H1 (cell line): ENCODE measurements around the gene NDST3. TPM values are rescaled to one million over a fixed set of nuclear protein-coding genes. Genes with fewer than 3 reads are reported as not detected.

Source experiments
- CTCF ChIA-PET: fragments of 300-600 bp; sonication (Branson Sonifier 250); formaldehyde crosslinking; loops from one replicate; lab custom pipeline; 2021; ENCODE audit not compliant: partially characterized antibody; lab: Charles Lee
- POLR2A ChIA-PET: fragments of 300-600 bp; sonication (Branson Sonifier 250); formaldehyde crosslinking; loops from one replicate; lab custom pipeline; 2021; ENCODE audit warnings: inconsistent platforms; ENCODE audit not compliant: partially characterized antibody; lab: Charles Lee
- DNase-seq, 2 experiments: peaks; one replicate each; pipeline versions ENCODE4 v3.0.0 to v3.0.0-alpha.2; 2010 to 2022; ENCODE audit warnings: low spot score in 2 of 2, low read depth in 1 of 2, mixed read lengths in 1 of 2
- FAIRE-seq: peaks from 2 replicates; lab custom pipeline; 2011; peaks lifted over from hg19 to GRCh38; lab: Jason Lieb, UNC
- H2AFZ ChIP-seq: 2 replicates; pipeline ENCODE4 v1.8.1; 2012; ENCODE audit warnings: low read length, inconsistent platforms
- H2AK5ac ChIP-seq: 2 replicates; pipeline ENCODE4 v1.6.1; 2013; ENCODE audit warnings: low read depth, low read length
- H2BK120ac ChIP-seq: replicated peaks from 2 replicates; pipeline ENCODE3; 2013; ENCODE audit warnings: low read depth, low read length, inconsistent platforms
- H2BK12ac ChIP-seq: 2 replicates; pipeline ENCODE4 v1.6.1; 2013; ENCODE audit warnings: low read depth, low read length
- H2BK15ac ChIP-seq: 2 replicates; pipeline ENCODE4 v1.6.1; 2013; ENCODE audit warnings: low read length
- H2BK20ac ChIP-seq: 2 replicates; pipeline ENCODE4 v1.6.1; 2013; ENCODE audit warnings: low read length
- H2BK5ac ChIP-seq: 2 replicates; pipeline ENCODE4 v1.6.1; 2013; ENCODE audit warnings: low read depth, low read length
- H3K14ac ChIP-seq: 2 replicates; pipeline ENCODE4 v1.6.1; 2013; ENCODE audit warnings: inconsistent platforms; ENCODE audit not compliant: insufficient read length
- H3K18ac ChIP-seq: 2 replicates; pipeline ENCODE4 v1.6.1; 2013; ENCODE audit warnings: low read length; ENCODE audit errors: extremely low read depth
- H3K23ac ChIP-seq: 2 replicates; pipeline ENCODE4 v1.6.1; 2013; ENCODE audit warnings: inconsistent platforms; ENCODE audit not compliant: insufficient read length
- H3K23me2 ChIP-seq: 2 replicates; pipeline ENCODE4 v1.6.1; 2013; ENCODE audit warnings: low read depth, low read length
- H3K27ac ChIP-seq: 2 replicates; pipeline ENCODE4 v1.6.1; 2011; ENCODE audit warnings: low read depth, low read length, inconsistent platforms
- H3K27me3 ChIP-seq, 4 experiments: replicated peaks in 1 of 4; 1 replicate in 1 of 4; 2 replicates in 3 of 4; pipeline versions ENCODE4 v1.6.1 to v1.8.1; 2011 to 2013; ENCODE audit warnings: low read length in 3 of 4, mild to moderate bottlenecking in 3 of 4, inconsistent platforms in 2 of 4, mixed read lengths in 2 of 4, moderate library complexity in 1 of 4; ENCODE audit not compliant: control insufficient read depth in 3 of 4, insufficient read depth in 3 of 4; ENCODE audit errors: extremely low read depth in 1 of 4
- H3K36me3 ChIP-seq, 4 experiments: 2 replicates each; pipeline versions ENCODE4 v1.6.1 to v1.8.1; 2011 to 2013; ENCODE audit warnings: mild to moderate bottlenecking in 4 of 4, low read length in 3 of 4, moderate library complexity in 2 of 4, control low read depth in 1 of 4, inconsistent platforms in 1 of 4; ENCODE audit not compliant: insufficient read depth in 4 of 4, control insufficient read depth in 2 of 4
- H3K4ac ChIP-seq: replicated peaks from 2 replicates; pipeline ENCODE3; 2013; ENCODE audit warnings: low read length, low read depth, mixed read lengths, inconsistent platforms; ENCODE audit not compliant: insufficient read length
- H3K4me1 ChIP-seq, 4 experiments: replicated peaks in 1 of 4; 1 replicate in 1 of 4; 2 replicates in 3 of 4; pipeline versions ENCODE4 v1.6.1 to v1.8.1; 2011 to 2013; ENCODE audit warnings: low read length in 3 of 4, inconsistent platforms in 2 of 4, mixed read lengths in 1 of 4; ENCODE audit not compliant: insufficient read depth in 4 of 4, control insufficient read depth in 3 of 4
- H3K4me2 ChIP-seq, 2 experiments: 2 replicates each; pipeline versions ENCODE4 v1.6.1 to v1.8.1; 2011 to 2013; ENCODE audit warnings: low read depth in 2 of 2, low read length in 2 of 2, control low read depth in 1 of 2, inconsistent platforms in 1 of 2, mild to moderate bottlenecking in 1 of 2; ENCODE audit not compliant: insufficient read depth in 1 of 2
- H3K4me3 ChIP-seq, 4 experiments: fragments of 200-600, 300-600 bp in 1 of 4; sonication (generic), shearing (Covaris generic), sonication (Bioruptor Twin) in 1 of 4; 2 replicates each; pipeline versions ENCODE4 v1.5.1 to v1.8.1; 2011 to 2016; ENCODE audit warnings: low read length in 4 of 4, low read depth in 3 of 4, control low read depth in 2 of 4, inconsistent platforms in 2 of 4, mild to moderate bottlenecking in 2 of 4, mixed read lengths in 1 of 4, moderate library complexity in 1 of 4; ENCODE audit not compliant: insufficient read depth in 2 of 4; ENCODE audit errors: extremely low read depth in 1 of 4
- H3K56ac ChIP-seq: replicated peaks from 2 replicates; pipeline ENCODE3; 2013; ENCODE audit warnings: low read depth, mild to moderate bottlenecking, mixed read lengths, low read length, inconsistent platforms; ENCODE audit not compliant: insufficient read length
- H3K79me1 ChIP-seq: 2 replicates; pipeline ENCODE4 v1.6.1; 2013; ENCODE audit warnings: low read depth, low read length, control low read depth
- H3K79me2 ChIP-seq, 2 experiments: 2 replicates each; pipeline versions ENCODE4 v1.6.1 to v1.8.1; 2012 to 2013; ENCODE audit warnings: low read length in 2 of 2, mild to moderate bottlenecking in 2 of 2, inconsistent platforms in 1 of 2; ENCODE audit not compliant: insufficient read depth in 2 of 2, control insufficient read depth in 1 of 2
- H3K9ac ChIP-seq, 4 experiments: replicated peaks in 1 of 4; 1 replicate in 1 of 4; 2 replicates in 3 of 4; pipeline versions ENCODE4 v1.6.1 to v1.8.1; 2011 to 2013; ENCODE audit warnings: low read depth in 3 of 4, low read length in 3 of 4, control low read depth in 2 of 4, mild to moderate bottlenecking in 2 of 4, moderate library complexity in 2 of 4, inconsistent platforms in 1 of 4; ENCODE audit errors: extremely low read depth in 1 of 4
- H3K9me3 ChIP-seq, 2 experiments: 2 replicates each; pipeline versions ENCODE4 v1.6.1 to v1.8.1; 2012 to 2013; ENCODE audit warnings: mild to moderate bottlenecking in 2 of 2, moderate library complexity in 2 of 2, control low read depth in 1 of 2, inconsistent platforms in 1 of 2, low read depth in 1 of 2, low read length in 1 of 2, mixed read lengths in 1 of 2; ENCODE audit not compliant: insufficient read depth in 2 of 2
- H4K20me1 ChIP-seq, 2 experiments: replicated peaks in 1 of 2; 2 replicates each; pipeline versions ENCODE3 to v1.8.1; 2011 to 2013; ENCODE audit warnings: inconsistent platforms in 2 of 2, low read length in 2 of 2, mild to moderate bottlenecking in 1 of 2; ENCODE audit not compliant: insufficient read depth in 2 of 2, control insufficient read depth in 1 of 2
- H4K5ac ChIP-seq: 2 replicates; pipeline ENCODE4 v1.6.1; 2013; ENCODE audit warnings: low read length, low read depth, mixed read lengths, inconsistent platforms; ENCODE audit not compliant: insufficient read length
- H4K8ac ChIP-seq: 2 replicates; pipeline ENCODE4 v1.8.0; 2013; ENCODE audit warnings: mild to moderate bottlenecking, moderate library complexity, low read length, inconsistent platforms; ENCODE audit not compliant: insufficient read depth; ENCODE audit errors: extremely low read depth
- H4K91ac ChIP-seq: replicated peaks from 2 replicates; pipeline ENCODE3; 2013; ENCODE audit warnings: low read length, mixed read lengths, inconsistent platforms; ENCODE audit not compliant: insufficient read length
- CEBPB ChIP-seq: IDR thresholded peaks from 2 replicates; pipeline ENCODE4 v1.6.1; 2012; ENCODE audit warnings: low read depth, low read length
- EZH2 ChIP-seq: fragments of 200-600 bp; sonication (generic); IDR thresholded peaks from 2 replicates; pipeline ENCODE4 v1.7.1; 2012; ENCODE audit warnings: low read depth, mild to moderate bottlenecking, moderate library complexity, low read length, inconsistent platforms; ENCODE audit not compliant: severe bottlenecking
- PHF8 ChIP-seq: fragments of 200-600 bp; sonication (generic); conservative IDR thresholded peaks from 2 replicates; pipeline ENCODE4 v1.7.1; 2012; ENCODE audit warnings: low read depth, mild to moderate bottlenecking, inconsistent platforms, low read length, moderate library complexity
- RAD21 ChIP-seq, 2 experiments: IDR thresholded peaks in 1 of 2; conservative IDR thresholded peaks in 1 of 2; 2 replicates each; pipeline ENCODE4 v1.6.1; 2011; ENCODE audit warnings: low read depth in 2 of 2, low read length in 2 of 2, improper control_type of control experiment in 1 of 2, inconsistent platforms in 1 of 2, mild to moderate bottlenecking in 1 of 2, moderate library complexity in 1 of 2
- RFX5 ChIP-seq: IDR thresholded peaks from 2 replicates; pipeline ENCODE4 v1.6.1; 2011; ENCODE audit warnings: low read depth, low read length, improper control_type of control experiment, borderline replicate concordance
- SRF ChIP-seq: IDR thresholded peaks from 2 replicates; pipeline ENCODE4 v1.6.1; 2011; ENCODE audit warnings: mild to moderate bottlenecking, low read depth, low read length, moderate library complexity
- WGBS, 2 experiments: shearing (Covaris generic) in 1 of 2; methylation state at CpG; one replicate each; pipeline versions ENCODE4 v1.1.6 to v1.1.7; 2013 to 2015; ENCODE audit warnings: low lambda C conversion rate in 2 of 2, mixed read lengths in 2 of 2, inconsistent platforms in 1 of 2, low coverage in 1 of 2, missing lambda C conversion rate in 1 of 2; ENCODE audit not compliant: insufficient replicate concordance in 2 of 2, insufficient coverage in 1 of 2, insufficient read length in 1 of 2; ENCODE audit errors: extremely low coverage in 1 of 2, missing lambda C conversion rate in 1 of 2; 5-methylcytosine and 5-hydroxymethylcytosine counted together
- polyA plus RNA-seq, 7 experiments: library from polyadenylated mRNA; depleted of rRNA in 3 of 7; stranded (reverse) in 5 of 7; unstranded in 2 of 7; fragments of >200 nt in 5 of 7; fragments of 200-250 nt in 2 of 7; gene quantifications; 1 replicate in 5 of 7; 2 replicates in 1 of 7; 4 replicates in 1 of 7; pipeline versions ENCODE4 v1.2.1 to v1.2.3, GENCODE V29; 2011 to 2013; ENCODE audit warnings: missing spikeins in 2 of 7, mixed read lengths in 2 of 7
- total RNA-seq: library from RNA; stranded (reverse); fragmentation: NEBNext Ultra II Directional; extraction: Animal tissue kit (Norgen Biotek cat#: 25700); gene quantifications from 2 replicates; pipeline ENCODE4 v1.2.1, GENCODE V29; 2021
- TF ChIP-seq, protein P1 (sequence below), 3 experiments: IDR thresholded peaks; 1 replicate in 2 of 3; 2 replicates in 1 of 3; pipeline versions ENCODE4 v1.5.1 to v1.6.1; 2011; ENCODE audit warnings: low read length in 3 of 3, mild to moderate bottlenecking in 3 of 3, inconsistent platforms in 2 of 3, low read depth in 1 of 3, moderate library complexity in 1 of 3; ENCODE audit not compliant: insufficient read depth in 1 of 3; ENCODE audit errors: control extremely low read depth in 1 of 3

NDST3 gene
- total and polyA plus RNA-seq, 2 of the 8 experiments (the other 6 are each of a cell fraction or from before 2014, with no cell fraction given), result 0.35 to 0.60 TPM

DNA sequence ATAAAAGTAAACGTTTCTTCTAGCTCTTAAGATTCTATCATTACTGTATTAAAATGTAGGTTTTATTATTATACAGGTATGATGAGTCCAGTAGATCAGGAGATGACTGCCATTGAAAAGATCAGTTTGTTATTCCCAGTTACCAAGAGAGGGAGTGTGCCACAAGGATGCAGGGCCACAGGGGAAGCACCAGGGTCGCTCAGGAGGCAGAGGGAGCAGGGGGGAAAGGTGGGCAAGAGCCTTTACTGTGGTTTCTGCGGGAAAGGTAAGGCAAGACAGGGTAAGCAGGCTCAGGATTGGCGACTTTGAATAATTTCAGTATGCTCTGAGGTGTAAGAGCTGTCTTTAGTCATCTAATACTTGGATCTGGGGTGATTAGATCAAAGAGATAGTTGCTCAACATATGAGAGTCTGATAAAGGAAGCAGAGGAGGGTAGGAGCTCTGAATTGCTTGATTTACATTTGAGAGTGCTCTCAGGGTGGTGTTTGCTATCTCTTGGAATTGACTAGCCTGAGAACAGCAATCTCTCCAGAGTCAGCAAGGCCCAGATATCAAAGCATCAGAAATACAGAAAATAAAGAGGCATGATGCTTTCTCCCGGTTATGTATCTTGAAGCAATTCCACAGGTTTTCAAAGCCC, 86.0 kb downstream of the NDST3 start:
- H2BK20ac ChIP-seq, result no peak overlapping the region
- no peak overlapping the region for H2BK120ac ChIP-seq
- TF ChIP-seq, protein P1, sequence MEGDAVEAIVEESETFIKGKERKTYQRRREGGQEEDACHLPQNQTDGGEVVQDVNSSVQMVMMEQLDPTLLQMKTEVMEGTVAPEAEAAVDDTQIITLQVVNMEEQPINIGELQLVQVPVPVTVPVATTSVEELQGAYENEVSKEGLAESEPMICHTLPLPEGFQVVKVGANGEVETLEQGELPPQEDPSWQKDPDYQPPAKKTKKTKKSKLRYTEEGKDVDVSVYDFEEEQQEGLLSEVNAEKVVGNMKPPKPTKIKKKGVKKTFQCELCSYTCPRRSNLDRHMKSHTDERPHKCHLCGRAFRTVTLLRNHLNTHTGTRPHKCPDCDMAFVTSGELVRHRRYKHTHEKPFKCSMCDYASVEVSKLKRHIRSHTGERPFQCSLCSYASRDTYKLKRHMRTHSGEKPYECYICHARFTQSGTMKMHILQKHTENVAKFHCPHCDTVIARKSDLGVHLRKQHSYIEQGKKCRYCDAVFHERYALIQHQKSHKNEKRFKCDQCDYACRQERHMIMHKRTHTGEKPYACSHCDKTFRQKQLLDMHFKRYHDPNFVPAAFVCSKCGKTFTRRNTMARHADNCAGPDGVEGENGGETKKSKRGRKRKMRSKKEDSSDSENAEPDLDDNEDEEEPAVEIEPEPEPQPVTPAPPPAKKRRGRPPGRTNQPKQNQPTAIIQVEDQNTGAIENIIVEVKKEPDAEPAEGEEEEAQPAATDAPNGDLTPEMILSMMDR (IDR thresholded peaks at IDR 0.05; ENCODE audit: control extremely low read depth in 1 of 3, insufficient read depth in 1 of 3, low read depth in 1 of 3, low read length in 3 of 3), result peak in 1 of 3 experiments; percentile 15; a peak in 1 of 4 replicates
- no peak for TF ChIP-seq PHF8
- no peak for TF ChIP-seq SRF
- TF ChIP-seq EZH2, result no peak
- TF ChIP-seq CEBPB, result peak; percentile 63
- no peak for TF ChIP-seq RFX5
- 0 out of 4 replicates have a peak, but pooled peaks of 1 of the 2 experiments have one; percentile 7 for TF ChIP-seq RAD21 (IDR thresholded peaks at IDR 0.05 in 1 of 2, conservative IDR thresholded peaks at IDR 0.05 in 1 of 2; ENCODE audit: low read depth in 2 of 2, low read length in 2 of 2)
- H3K4me1 ChIP-seq, result 0 out of 7 replicates have a peak, but pooled peaks cover 0 to 4% (median 0%) of the 10 kb centered on the region in 4 experiments
- no peaks in the 10 kb centered on the region for H3K23me2 ChIP-seq
- no peaks in the 10 kb centered on the region for H4K20me1 ChIP-seq
- H2AFZ ChIP-seq, result peak overlapping the region; percentile 72; the same call in 1 of the 2 replicates
- no peak overlapping the region for H2BK15ac ChIP-seq
- no peak overlapping the region for H4K8ac ChIP-seq
- DNase-seq (no peak), FAIRE-seq (peak; percentile 73)
- 55% methylated on average over 5 of the region's 5 CpGs; no CpG with 5 or more reads in 1 of the 2 experiments for WGBS, 2 experiments
- H3K23ac ChIP-seq, result no peak overlapping the region
- no peak overlapping the region for H3K56ac ChIP-seq
- no peak overlapping the region for H3K14ac ChIP-seq
- H3K9ac ChIP-seq, result no peak overlapping the region
- CTCF ChIA-PET, result interaction anchor here (1.0 to 1.5 kb wide), 3 partner anchors 9 to 1000 kb away, joined by 3 to 6 read pairs (median 3); no protein-coding TSS in a partner anchor
- no peak overlapping the region for H2AK5ac ChIP-seq
- H3K4me2 ChIP-seq, result no peak overlapping the region; a peak in 1 of 4 replicates
- H3K9me3 ChIP-seq, result no peaks in the 10 kb centered on the region
- no peaks in the 10 kb centered on the region for H3K27me3 ChIP-seq
- H3K79me1 ChIP-seq, result no peaks in the 10 kb centered on the region
- no peak overlapping the region for H3K27ac ChIP-seq
- H3K79me2 ChIP-seq, result no peaks in the 10 kb centered on the region
- H2BK12ac ChIP-seq, result no peak overlapping the region
- no peak overlapping the region for H4K91ac ChIP-seq
- no peak overlapping the region for H4K5ac ChIP-seq
- H3K4me3 ChIP-seq, result no peak overlapping the region; a peak in 1 of 8 replicates
- POLR2A ChIA-PET, result no interaction called here
- H3K18ac ChIP-seq, result no peak overlapping the region
- H3K36me3 ChIP-seq, result no peaks in the 10 kb centered on the region
- H2BK5ac ChIP-seq, result no peak overlapping the region
- H3K4ac ChIP-seq, result no peak overlapping the region
